K562 (cell line): ENCODE results near the gene MMRN2.

Source experiments
- CEBPB ChIP-seq: fragments of 450-650 bp; IDR thresholded peaks from 2 replicates; pipeline ENCODE4 v1.6.1; 2016; ENCODE audit warnings: missing genetic modification characterization, missing compliant biosample characterization
- EP300 ChIP-seq: IDR thresholded peaks from 2 replicates; pipeline ENCODE4 v1.6.1; 2012; ENCODE audit warnings: low read length, improper control_type of control experiment
- JUN ChIP-seq, 2 experiments: sonication (generic) in 1 of 2; formaldehyde crosslinking in 1 of 2; IDR thresholded peaks; 2 replicates each; pipeline versions ENCODE4 v1.6.1 to v1.8.0; 2012 to 2022; ENCODE audit warnings: borderline replicate concordance in 2 of 2, mild to moderate bottlenecking in 2 of 2, improper control_type of control experiment in 1 of 2, low read depth in 1 of 2, low read length in 1 of 2, missing genetic modification reagents in 1 of 2
- MAFF ChIP-seq: IDR thresholded peaks from 2 replicates; pipeline ENCODE4 v1.6.1; 2012; ENCODE audit warnings: low read length, improper control_type of control experiment
- MTA3 ChIP-seq: fragments of 450-650 bp; formaldehyde crosslinking; IDR thresholded peaks from 2 replicates; pipeline ENCODE4 v1.6.1; 2017; ENCODE audit warnings: mild to moderate bottlenecking, borderline replicate concordance
- NFIC ChIP-seq: fragments of 450-650 bp; IDR thresholded peaks from 2 replicates; pipeline ENCODE4 v1.6.1; 2017; ENCODE audit warnings: mild to moderate bottlenecking, inconsistent platforms
- NFYB ChIP-seq: IDR thresholded peaks from 2 replicates; pipeline ENCODE4 v1.6.1; 2011; ENCODE audit warnings: mild to moderate bottlenecking, moderate library complexity; ENCODE audit not compliant: insufficient read length; ENCODE audit errors: extremely low read depth
- RBM22 ChIP-seq: fragments of 200-400 bp; formaldehyde crosslinking; IDR thresholded peaks from 2 replicates; pipeline ENCODE4 v1.6.1; 2018; ENCODE audit warnings: low read length, low read depth; ENCODE audit not compliant: poor library complexity, severe bottlenecking
- ZBTB9 ChIP-seq: fragments of 450-650 bp; formaldehyde crosslinking; IDR thresholded peaks from 2 replicates; pipeline ENCODE4 v1.4.0; 2020; ENCODE audit warnings: mild to moderate bottlenecking, moderate library complexity
- ZZZ3 ChIP-seq: fragments of 450-650 bp; IDR thresholded peaks from 2 replicates; pipeline ENCODE4 v1.6.1; 2016; ENCODE audit warnings: antibody characterized with exemption, mild to moderate bottlenecking, moderate library complexity
- TF ChIP-seq, protein P1 (sequence below), 3 experiments: IDR thresholded peaks in 2 of 3; conservative IDR thresholded peaks in 1 of 3; 2 replicates each; pipeline ENCODE4 v1.5.1; 2011 to 2012; ENCODE audit warnings: low read length in 3 of 3, mild to moderate bottlenecking in 3 of 3, control low read depth in 2 of 3, improper control_type of control experiment in 1 of 3, inconsistent platforms in 1 of 3, low read depth in 1 of 3, mixed read lengths in 1 of 3, moderate library complexity in 1 of 3; ENCODE audit not compliant: insufficient read depth in 2 of 3
- TF ChIP-seq, protein P2 (sequence below): fragments of 200-800 bp; sonication (Bioruptor generic); IDR thresholded peaks from 2 replicates; pipeline ENCODE4 v1.6.1; 2017; ENCODE audit warnings: missing genetic modification characterization, missing compliant biosample characterization

DNA sequence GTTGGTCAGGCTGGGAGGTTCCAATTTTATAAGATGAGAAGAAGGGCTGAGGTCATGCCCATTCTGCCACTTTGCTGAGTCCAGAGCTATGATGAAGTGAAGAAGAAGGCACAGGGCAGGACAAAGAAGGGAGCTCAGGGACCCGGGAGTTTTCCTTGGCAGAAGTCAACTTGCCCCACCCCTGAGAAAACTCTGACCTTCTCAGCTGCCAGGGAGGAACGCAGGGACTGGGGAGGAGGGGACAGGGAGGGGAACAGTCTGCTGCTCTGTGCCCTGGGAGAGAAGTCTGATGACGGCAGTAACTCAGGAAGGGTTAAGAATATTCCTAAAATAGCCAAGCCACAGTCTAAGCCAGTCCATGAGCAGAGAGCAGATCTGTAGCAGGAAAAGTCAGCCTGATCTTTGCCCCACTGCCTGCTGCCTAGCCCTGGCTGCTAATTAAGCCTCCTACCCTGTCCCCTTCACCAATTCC, 22.6 kb upstream of the MMRN2 start:
- TF ChIP-seq JUN (IDR thresholded peaks at IDR 0.05; ENCODE audit: borderline replicate concordance, low read depth, low read length): no peak
- TF ChIP-seq JUN (CRISPR knock-in tag; IDR thresholded peaks at IDR 0.05; ENCODE audit: borderline replicate concordance): no peak
- TF ChIP-seq NFIC: no peak
- TF ChIP-seq CEBPB (tag): no peak
- TF ChIP-seq MTA3: no peak
- TF ChIP-seq ZZZ3: no peak
- TF ChIP-seq, protein P1, sequence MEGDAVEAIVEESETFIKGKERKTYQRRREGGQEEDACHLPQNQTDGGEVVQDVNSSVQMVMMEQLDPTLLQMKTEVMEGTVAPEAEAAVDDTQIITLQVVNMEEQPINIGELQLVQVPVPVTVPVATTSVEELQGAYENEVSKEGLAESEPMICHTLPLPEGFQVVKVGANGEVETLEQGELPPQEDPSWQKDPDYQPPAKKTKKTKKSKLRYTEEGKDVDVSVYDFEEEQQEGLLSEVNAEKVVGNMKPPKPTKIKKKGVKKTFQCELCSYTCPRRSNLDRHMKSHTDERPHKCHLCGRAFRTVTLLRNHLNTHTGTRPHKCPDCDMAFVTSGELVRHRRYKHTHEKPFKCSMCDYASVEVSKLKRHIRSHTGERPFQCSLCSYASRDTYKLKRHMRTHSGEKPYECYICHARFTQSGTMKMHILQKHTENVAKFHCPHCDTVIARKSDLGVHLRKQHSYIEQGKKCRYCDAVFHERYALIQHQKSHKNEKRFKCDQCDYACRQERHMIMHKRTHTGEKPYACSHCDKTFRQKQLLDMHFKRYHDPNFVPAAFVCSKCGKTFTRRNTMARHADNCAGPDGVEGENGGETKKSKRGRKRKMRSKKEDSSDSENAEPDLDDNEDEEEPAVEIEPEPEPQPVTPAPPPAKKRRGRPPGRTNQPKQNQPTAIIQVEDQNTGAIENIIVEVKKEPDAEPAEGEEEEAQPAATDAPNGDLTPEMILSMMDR (IDR thresholded peaks at IDR 0.05 in 2 of 3, conservative IDR thresholded peaks at IDR 0.05 in 1 of 3; ENCODE audit: insufficient read depth in 2 of 3, low read depth in 1 of 3, low read length in 3 of 3): no peak
- no peak for TF ChIP-seq NFYB
- TF ChIP-seq RBM22: no peak
- TF ChIP-seq, protein P2, sequence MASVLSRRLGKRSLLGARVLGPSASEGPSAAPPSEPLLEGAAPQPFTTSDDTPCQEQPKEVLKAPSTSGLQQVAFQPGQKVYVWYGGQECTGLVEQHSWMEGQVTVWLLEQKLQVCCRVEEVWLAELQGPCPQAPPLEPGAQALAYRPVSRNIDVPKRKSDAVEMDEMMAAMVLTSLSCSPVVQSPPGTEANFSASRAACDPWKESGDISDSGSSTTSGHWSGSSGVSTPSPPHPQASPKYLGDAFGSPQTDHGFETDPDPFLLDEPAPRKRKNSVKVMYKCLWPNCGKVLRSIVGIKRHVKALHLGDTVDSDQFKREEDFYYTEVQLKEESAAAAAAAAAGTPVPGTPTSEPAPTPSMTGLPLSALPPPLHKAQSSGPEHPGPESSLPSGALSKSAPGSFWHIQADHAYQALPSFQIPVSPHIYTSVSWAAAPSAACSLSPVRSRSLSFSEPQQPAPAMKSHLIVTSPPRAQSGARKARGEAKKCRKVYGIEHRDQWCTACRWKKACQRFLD (CRISPR knock-in tag): no peak
- no peak for TF ChIP-seq EP300
- TF ChIP-seq MAFF: no peak
- TF ChIP-seq ZBTB9 (CRISPR knock-in tag): no peak
